Measurements from ENCODE around the gene NEU2.

Gene NEU2

DNA sequence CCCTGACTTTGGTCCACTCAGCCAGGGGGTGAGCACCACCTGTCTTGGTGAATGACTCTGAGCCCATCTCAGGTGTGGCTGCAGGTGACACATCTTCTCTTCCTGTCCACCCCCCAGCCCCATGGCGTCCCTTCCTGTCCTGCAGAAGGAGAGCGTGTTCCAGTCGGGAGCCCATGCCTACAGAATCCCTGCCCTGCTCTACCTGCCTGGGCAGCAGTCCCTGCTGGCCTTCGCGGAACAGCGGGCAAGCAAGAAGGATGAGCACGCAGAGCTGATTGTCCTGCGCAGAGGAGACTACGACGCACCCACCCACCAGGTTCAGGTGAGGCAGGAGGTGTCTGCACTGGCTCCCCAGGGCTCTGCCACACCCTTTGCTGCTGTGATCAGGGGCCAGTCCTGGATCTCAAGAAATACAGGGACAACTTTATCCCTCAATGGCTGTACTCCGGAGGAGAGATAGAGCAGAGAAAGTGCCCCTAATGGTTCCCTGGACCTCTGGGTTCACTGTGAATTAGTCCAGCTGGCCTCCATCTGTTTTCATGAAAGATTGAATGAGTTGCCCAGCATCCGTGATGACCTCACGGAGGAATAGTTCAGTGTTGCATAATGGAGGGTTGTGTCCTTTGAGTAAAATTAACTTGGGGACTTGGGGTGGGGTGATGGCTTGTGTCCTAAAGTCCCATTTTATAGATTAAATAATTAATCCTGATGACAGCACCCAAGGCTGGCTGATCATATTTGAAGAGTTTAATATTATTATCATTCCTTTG lies at the start of gene NEU2:
Gene NEU2, plus strand, starts transcription at position 122 of the 770 bp plus-strand sequence. Its CDS starts 0 bp downstream, at position 122.
- DNase-seq, result no peak

DNA sequence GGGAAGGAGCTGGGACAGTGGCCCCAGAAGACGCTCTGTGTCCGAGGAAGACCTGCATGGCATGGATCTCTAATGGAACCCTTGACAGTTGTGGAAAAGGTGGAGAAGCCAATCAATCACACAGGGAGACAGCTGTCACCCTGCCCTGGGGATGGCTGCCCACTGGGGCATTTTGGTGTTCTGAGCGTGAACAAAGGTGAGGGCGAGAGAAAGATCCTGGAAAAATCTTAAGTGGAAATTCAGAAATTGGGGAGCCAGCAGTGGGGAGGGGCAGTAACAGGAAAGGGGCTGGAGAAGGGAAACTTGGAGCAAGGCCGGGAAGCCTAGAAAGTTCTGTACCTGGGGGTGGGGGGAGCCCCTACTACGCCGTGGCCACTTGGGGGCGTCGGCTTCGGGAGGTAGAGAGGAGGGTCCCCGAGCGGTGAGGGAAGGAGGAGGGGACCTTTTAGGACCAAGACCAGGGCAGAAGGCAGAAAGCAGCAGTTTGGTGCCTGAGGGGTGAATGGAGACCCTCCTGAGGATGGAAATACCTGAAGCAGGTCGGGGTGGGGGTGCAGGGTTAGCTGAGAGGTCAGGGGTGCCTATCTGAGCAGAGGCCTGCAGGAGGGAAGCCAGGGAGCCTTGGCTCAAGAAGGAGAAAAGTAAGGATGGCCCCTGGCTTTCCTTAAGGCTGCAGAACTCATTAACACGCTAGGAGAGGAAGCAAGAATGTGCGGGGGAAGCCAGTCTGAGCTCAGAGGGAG lies 49.4 kb upstream of the NEU2 start:
- DNase-seq, result no peak

DNA sequence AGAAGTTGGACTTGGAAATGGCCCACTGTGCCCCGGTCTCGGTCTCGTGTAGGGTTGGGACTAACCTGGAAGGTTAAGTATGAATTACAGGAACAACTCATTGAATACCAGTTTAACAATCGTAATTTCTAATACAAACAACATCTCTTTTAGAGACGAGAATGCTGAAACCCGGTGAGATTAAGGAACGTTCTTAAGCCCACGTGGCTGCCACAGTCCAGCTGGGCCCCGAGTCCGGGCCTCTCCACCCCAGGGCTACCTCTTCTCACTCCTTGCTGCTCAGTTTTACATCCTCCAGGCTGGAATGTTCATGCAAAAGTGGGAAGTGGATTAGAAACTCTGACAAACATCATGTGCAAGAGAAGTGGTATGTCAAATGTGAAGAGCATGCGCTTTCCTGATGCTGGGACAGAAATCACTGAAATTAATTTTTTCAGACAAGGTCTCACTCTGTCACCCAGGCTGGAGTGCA lies 48.8 kb upstream of the NEU2 start:
- no peak for DNase-seq

DNA sequence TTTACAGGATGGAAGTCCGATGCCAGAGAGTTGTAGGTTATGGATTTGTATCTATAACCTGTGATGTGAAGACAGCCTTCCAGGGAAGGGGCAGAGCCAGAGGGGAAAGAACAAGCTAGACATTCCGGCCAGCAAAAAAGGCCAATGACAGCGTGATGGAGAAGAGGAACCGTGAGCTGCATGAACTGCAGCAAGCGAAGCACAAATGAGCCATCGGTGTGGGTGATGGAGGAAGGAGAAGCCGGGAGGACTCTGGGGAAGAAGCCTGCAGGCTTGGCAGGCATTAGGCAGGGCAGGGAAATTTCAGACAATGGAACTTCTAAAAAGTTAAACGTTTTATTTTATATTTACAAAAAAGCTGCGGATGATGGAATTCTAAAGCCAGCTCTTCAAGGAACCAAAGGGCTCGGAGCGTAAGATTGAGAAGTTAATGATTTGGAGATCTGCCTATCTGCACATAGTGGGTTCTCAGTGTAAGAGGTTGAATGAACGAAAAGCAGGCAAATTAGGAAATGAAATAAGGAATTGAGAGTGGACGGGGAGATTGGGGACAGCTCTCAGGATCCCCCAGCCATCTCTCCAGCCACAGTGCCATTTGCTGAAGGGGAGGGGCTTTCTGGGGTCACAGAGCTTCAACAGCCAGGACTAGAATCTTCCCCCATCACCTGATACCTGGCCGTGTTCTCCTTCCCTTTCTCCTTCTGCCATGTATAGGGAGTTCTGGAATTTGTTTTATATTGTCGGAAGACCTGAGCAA lies 47.8 kb upstream of the NEU2 start:
- DNase-seq, result no peak

DNA sequence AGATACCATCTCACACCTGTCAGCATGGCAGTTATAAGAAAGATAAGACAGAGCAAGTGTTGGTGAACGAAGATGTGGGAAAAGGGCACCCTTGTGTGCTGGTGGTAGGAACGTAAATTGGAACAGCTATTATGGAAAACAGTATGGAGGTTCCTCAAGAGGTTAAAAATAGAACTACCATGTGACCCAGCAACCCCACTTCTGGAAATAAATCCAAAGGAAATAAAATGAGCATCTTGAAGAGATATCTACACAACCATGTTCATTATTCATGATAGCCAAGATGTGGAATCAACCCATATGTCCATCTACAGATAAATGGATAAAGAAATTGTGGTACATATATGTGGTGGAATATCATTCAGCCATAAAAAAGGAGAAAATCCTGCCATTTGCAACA lies 46.3 kb upstream of the NEU2 start:
- DNase-seq, result no peak

DNA sequence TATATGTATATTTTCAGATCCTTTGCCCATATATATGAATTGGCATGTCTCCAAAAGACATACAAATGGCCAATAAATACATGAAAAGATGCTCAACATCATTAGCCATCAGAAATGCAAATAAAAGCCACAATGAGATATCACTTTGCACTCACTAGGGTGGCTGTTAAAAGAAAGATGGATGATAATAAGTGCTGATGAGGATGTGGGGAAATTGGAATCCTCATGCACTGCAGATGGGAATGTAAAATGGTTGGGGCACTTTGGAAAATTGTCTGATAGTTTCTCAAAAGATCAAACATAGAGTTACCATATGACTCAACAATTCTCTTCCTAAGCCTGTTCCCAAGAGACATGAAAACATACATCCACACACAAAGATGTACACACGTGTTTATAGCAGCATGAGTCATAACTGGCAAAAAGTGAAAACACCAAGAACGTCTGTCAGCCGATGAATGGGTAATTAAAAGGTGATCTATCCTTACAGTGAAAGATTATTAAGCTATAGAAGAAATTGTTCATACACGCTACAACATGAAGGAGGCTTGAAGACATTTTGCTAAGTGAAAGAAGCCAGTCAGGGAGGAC lies 39.1 kb upstream of the NEU2 start:
- DNase-seq, result peak; percentile 33

DNA sequence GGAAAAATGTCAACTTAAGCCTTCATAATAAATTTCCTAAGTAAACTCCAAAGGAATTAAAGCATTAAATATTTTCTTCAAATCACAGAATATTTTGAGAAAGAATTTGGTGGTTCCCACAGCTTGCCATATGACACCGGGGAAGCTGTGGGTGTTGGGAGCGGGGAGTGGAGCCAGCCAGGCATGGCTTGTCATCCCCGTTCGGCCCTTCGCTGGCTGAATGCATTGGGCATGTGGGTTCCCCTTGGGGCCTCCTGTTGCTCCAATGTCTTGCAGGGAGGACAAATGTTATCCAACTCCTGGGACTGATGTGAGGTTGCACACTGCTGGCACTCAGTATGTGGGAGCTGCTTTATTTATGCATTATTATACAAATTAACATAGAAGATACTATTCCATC lies 38.0 kb upstream of the NEU2 start:
- DNase-seq, result no peak

DNA sequence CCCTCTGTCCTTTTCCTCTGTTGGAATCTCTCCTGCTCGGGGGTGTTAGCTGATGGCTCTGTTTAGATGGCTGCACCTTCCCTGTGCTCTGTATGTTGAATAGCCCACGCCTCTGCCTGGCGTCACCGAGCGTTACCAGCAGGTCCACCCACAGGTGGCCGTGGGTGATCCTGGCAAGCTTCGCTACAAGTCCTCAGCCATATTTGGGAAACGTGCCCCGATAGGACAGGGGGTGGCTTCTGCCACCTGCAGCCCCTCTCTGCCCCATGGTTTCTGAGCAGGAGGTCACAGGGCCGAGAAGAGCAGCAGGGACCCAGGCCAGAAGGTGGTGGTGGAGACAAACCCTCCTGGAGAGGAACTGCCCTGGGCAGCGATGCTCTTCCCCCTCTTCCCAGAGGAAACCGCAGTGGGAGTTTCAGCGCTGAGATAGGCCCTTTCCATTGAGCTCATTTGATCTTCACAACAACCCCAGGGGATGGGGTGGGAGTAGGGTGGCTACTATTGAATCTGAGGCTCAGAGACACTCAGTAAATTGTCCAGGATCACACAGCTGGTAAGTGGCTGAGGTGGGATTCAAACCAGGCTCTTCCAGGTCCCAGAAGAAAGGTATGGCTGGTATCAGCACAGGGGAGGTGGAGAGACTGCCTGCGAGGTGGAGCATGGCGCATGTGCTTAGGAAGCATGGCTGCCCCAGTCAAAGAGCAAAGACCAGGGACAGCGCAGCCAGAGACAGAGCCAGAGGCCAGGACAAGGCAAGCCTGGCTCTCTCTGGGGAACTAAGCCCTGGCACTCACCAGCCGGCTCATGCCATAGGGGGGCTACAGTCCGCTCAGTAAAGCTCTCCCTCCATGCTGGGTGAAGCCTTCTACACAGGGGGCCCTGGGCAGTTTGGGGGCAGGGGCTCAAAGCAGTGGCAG lies 34.5 kb upstream of the NEU2 start:
- no peak for DNase-seq

DNA sequence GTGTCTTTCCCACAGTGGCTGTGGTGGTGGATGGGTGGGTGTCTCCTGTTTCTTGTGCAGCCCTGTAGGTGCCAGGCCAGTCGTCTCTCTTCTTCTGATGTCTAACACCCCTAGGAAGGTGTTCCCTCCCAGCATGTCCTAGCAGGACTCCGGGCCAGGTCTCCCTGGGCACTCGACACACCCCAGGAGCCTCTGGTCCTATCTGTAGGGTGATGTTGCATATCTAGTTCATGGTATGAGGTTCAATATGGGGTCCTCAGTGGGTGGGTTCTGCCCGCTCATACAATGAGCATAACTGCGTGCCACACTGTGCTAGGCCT lies 33.8 kb upstream of the NEU2 start:
- DNase-seq, result no peak

DNA sequence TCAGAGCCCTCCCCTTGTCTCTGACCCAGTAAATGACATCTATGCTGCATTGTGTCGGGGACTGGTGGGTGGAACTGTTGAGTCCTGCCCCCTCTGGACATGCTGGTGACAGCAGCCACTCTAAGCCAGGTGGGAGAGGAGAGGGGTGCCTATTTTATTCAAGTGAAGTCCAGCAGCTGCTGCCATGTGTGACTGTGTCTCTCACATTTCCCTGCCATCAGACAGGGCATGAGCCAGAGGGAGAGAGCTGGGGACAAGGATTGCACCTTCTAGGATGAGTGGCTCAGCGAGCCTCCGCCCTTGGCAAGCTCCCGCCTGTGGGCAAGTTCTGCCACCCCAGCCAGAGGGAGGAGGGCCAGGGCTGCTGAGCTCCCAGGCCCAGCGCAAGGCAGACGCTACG lies 33.1 kb upstream of the NEU2 start:
- no peak for DNase-seq

DNA sequence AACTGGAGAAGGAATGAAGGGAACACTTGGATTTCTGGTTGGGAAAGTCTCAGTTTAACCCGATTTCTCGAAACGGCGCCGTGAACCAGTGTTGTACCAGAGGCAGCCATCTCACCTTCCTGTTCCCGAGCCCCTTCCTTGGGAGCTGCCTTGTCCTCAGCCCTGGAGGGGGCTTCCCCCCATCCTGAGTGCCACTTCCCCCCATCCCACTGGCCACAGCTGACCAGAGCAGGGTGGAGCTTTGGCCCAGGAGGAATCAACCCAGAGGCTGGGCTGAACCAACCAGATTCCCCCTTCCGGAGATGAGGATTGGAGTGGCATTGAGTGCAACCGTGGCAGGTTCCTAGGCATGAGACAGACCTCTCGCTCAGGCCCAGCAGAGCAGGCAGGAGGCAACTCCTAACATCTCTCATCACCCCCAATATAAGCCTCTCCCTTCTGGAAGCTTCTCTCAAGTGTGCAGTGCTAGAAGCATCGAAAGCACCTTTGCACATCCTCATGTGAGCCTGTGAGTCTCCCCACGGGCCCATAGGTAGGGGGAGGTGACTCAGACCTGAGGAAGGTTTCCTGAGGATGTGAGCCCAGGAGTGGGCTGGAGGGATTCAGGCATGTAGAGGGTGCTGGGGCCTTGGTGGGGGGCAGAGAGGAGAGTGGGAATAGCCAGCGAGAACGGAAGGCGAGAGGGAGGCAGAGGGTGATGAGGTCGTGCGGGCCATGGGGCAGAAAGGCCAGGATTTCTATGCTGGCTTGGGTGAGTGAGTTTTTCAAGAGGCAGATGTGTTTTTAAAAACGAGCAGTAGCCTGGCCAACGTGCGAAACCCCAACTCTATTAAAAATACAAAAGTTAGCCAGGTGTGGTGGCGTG lies 31.4 kb upstream of the NEU2 start:
- DNase-seq, result no peak

DNA sequence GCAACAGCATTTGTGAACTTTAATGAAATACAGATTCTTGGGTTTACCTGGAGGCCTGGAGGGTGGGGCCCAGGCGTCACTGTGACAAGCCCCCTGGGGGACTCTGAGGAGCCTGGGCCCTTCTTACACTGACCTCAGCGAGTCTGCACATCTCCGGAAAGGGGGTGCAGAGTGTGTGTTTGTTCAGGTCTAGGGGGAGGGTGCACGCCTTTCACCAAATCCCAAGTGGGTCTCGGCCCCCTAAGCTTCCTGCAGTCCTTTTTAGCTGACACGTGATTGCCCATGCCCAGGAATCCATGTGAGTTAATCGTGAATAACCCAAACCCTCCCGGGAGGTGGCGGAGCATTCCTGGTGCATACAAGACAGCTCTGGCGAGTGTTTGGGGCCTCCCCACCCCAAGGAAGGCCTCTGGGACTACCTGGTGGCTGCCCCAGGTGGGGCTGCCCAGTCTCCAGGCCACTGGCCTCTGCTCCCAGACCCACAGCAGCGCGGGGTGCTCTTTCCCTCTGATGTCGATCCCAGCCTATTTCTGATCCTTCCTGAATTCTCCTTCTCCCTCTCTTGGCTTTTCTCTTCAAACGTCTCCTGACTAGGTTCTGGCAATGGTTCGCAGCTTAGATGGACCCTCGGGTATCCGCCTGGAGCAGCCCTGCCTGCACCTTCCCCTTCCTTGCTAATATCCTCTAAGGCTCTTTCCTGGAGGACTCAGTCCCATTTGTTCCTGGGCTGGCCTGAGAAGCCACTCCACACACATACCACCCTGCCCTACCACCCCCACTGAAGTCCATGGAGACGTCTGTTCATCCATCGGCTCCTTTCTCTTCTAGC lies 29.4 kb upstream of the NEU2 start:
- no peak for DNase-seq

DNA sequence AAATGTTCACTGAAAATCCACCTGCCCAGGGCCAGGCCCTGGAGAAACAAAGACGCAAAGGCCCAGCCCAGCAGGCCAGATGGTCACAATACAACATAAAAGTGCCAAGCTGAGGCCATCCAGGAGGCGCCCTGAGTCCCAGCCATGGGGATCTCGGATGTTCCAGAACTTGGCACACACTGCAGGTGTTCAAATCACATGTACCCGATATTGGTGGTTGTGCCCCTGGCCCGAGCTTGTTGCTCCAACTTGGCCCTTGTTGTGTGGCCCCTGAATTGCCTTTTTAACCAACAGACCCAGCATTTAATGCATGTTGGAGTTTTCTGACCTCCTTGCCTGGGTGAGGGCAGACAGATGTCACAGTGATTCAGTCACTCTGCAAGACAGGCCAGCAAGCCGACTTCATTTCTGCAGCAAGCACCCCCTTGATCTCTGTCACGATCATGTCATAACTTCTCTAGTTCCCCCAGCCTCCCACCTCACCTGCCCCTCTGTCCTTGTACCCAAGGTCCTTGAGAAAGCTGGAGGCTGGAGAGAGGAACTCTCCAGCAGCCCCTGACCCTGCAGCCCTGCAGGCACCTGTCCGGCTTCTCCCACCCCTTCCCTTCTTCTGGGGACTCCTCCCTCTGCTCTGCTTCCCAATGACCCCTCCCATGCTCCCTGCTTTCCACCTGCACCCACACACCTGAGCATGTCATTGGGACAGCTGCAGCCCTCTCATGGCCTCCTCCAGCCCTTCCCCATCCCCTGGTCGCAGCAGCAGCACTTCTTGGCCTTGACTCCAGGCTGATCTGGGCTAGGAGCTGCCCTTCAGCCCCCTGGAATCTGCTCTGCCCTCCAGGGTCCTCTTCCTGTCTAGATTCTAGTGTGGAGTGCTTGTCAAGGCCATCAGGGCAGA lies 28.6 kb upstream of the NEU2 start:
- DNase-seq, result no peak

DNA sequence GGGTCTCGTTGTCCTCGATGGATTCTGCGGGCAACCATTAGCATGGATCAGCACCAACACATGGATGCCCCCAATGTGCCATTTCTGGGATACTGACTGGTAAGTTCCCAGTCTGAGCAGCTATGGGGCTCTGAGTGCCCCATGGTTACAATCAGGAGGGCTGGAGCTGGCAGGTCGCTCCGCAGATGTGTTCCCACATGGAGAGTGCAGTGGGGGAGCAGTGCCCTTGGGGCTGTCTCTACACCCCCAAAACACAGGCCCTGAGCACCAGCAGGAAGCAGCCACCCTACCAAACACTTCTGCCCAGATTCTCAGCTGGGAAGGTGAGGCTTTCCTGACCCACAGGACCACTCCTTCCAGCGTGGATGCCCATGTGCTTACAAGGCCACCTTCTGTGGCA lies 27.4 kb upstream of the NEU2 start:
- DNase-seq, result no peak

DNA sequence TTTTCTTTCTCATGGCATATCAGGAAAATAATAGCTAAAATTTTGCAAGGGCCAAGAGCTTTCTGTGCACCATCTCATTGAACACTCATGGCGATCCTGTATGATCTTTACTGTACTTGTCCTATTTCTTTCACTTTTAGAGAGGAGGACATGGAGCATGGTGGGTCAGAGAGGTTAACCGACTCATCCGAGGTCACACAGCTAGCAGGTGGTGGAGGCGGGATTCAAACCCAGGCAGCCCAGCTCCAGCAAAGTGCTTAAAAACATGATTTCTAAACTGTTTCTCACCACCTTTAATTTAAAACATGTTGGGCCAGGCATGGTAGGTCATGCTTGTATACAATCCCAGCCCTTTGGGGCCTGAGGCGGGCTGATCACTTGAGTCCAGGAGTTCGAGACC lies 25.8 kb upstream of the NEU2 start:
- DNase-seq, result no peak

DNA sequence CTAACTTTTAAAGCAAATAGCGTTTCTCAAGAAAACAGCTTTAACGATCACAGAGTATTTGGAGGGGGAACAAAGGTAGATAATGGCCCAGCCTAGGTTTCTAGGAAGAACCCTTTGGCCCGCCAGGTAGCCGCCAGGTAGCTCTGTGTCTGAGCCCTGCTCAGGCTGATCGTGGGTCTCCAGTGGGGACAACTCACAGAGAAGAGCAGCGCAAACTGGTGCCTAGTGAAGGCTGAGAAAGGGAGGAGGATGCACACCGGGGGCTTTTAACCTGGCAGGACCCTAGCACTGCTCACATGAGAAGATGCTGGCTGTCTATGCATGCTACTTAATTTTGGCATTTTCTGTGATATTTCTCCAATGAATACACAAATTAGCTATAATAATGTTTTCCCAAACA lies 25.2 kb upstream of the NEU2 start:
- DNase-seq, result no peak

DNA sequence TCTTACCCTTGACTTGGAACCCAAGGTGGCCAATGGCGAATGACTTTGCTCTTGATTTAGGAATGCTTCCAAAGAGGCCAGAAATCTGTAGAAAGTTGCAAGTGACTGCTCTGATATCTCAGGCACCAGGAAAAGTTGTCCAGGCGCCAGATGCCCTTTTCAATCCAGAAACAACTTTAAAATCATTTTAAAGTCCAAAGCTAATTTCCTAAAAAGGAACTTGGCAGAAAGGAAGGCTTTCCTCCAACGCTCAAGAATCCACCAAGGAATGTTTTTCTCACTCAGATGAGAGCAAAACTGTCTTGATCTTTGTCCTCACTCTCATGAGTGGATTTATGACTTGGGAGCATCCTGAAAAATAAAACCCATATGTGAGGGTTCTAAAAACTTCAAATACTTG lies 24.7 kb upstream of the NEU2 start:
- DNase-seq, result peak; percentile 21

DNA sequence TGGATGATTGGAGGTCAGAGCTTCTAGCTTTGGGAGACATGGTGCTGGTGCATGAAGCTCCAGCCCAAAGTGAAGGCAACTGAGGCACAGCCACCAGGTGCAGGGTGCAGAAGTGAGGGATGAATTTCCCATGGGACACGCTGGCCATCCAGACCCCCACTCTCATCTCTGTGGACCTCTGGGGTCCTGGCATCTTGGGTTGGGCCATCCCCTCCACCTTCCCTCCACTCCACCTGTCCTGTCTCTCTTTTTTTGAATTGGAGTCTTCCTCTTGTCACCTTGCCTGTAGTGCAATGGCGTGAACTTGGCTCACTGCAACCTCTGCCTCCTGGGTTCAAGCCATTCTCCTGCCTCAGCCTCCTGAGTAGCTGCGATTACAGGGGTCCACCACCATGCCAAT lies 22.8 kb upstream of the NEU2 start:
- DNase-seq, result no peak

DNA sequence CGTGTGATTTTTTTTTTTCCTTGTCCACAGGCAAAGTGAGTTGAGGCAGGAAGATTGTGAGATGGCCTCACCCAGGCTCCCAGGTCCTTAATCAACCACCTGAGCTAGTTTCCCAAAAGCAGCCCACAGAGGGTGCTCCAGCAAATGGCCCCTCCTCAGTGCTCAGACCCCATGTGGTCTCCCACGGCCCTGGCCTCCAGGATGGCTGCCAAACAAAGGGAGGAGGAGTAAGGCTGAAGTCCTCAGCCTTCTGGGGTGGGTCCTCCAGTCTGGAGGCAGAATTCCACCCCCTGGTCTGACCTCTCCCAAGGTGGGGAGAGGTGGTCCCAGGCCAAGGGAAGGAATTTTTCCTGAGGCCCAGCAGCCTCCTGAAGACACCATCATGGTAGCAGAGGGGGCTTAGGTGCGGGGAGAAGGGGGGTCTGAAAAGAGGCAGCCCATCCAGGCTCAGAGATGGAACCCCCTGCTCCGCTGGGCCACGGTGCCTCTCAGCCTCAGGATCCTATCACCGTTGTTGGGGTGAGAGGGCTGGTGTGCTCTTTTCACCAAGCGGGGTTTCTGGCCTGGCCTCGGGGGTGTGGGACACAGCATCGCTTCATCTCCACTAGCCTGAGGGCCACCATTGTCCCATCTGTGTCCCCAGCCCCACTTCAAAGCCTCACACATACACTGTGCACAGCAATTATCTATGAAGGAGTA lies 21.8 kb upstream of the NEU2 start:
- DNase-seq, result no peak

Data from fibroblast of skin of right quadriceps (primary cell).